ENCODE results near the gene TPST2.
A peak's percentile ranks its signal among the peaks of the same experiment; 100 is the strongest.

Gene TPST2

GRCh38 chr22:26553056-26553752 is 36.7 kb downstream of the TPST2 start:
- peak overlapping the region in 1 of 10 experiments; percentile 1; a peak in 1 of 20 replicates for H3K4me3 ChIP-seq

DNA sequence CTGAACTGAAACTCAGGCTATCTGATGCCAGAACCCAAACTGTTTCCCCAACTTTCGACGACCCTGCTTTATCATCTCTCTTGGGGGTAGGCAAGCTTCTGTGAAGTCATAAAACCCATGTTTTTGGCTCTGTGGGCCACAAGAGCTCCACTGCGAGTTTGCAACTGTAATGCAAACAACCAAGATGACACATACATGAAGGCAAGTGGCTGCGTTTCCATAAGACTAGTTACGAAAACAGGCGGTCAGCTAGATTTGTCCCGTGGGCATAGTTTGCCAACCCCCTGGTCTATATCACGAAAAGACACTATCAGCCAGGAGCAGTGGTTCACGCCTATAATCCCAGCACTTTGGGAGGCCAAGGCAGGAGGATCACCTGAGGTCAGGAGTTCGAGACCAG is 37.5 kb downstream of the TPST2 start:
- peaks cover 64 to 87% (median 72%) of the 10 kb centered on the region in 10 experiments for H3K4me1 ChIP-seq
- peak overlapping the region in 10 of 11 experiments; percentile 41 to 74 (median 68); a peak in 20 of 22 replicates for H3K4me2 ChIP-seq
- no peak overlapping the region for H3K4me3 ChIP-seq
- peak overlapping the region in 5 of 11 experiments; percentile 1 to 31 (median 9); a peak in 7 of 22 replicates for H3K9ac ChIP-seq
- H4K20me1 ChIP-seq, result peaks cover 0 to 88% (median 39%) of the 10 kb centered on the region in 11 experiments; a peak in 13 of 22 replicates
- peak overlapping the region in 9 of 11 experiments; percentile 34 to 64 (median 51); a peak in 15 of 22 replicates for H3K27ac ChIP-seq
- H3K27me3 ChIP-seq, result no peaks in the 10 kb centered on the region
- H3K9me3 ChIP-seq (replicated peaks in 1 of 11), result peaks cover 0 to 6% (median 0%) of the 10 kb centered on the region in 11 experiments; a peak in 6 of 22 replicates
- peak in 1 of 11 experiments; percentile 48; a peak in 1 of 22 replicates for TF ChIP-seq Cebpa-rat (IDR thresholded peaks at IDR 0.05)
- H3K36me3 ChIP-seq, result peaks cover 0 to 40% (median 14%) of the 10 kb centered on the region in 11 experiments; a peak in 15 of 22 replicates

More at GRCh38 chr22:26553056-26553752, 36.7 kb downstream of the TPST2 start:
- H3K9ac ChIP-seq, result peak overlapping the region in 7 of 11 experiments; percentile 4 to 40 (median 38); a peak in 4 of 22 replicates
- peak overlapping the region in 9 of 11 experiments; percentile 34 to 64 (median 51); a peak in 14 of 22 replicates for H3K27ac ChIP-seq
- peaks cover 58 to 81% (median 68%) of the 10 kb centered on the region in 10 experiments for H3K4me1 ChIP-seq
- H3K27me3 ChIP-seq, result no peaks in the 10 kb centered on the region
- H4K20me1 ChIP-seq, result peaks cover 0 to 93% (median 41%) of the 10 kb centered on the region in 11 experiments; a peak in 13 of 22 replicates
- TF ChIP-seq Cebpa-rat (IDR thresholded peaks at IDR 0.05), result no peak
- peaks cover 0 to 37% (median 12%) of the 10 kb centered on the region in 11 experiments; a peak in 14 of 22 replicates for H3K36me3 ChIP-seq
- H3K9me3 ChIP-seq (replicated peaks in 1 of 11), result no peaks in the 10 kb centered on the region
- H3K4me2 ChIP-seq, result peak overlapping the region; percentile 41 to 74 (median 68)

- Histone ChIP-seq H3K27ac (peak overlapping the region in 6 of 11 experiments; percentile 22 to 64 (median 40); a peak in 7 of 22 replicates), H3K4me3 (no peak overlapping the region), H3K9me3 (replicated peaks in 1 of 11) (peaks cover 0 to 9% (median 0%) of the 10 kb centered on the region in 11 experiments; a peak in 6 of 22 replicates), H4K20me1 (peaks cover 0 to 88% (median 31%) of the 10 kb centered on the region in 11 experiments; a peak in 13 of 22 replicates), H3K36me3 (peaks cover 0 to 34% (median 18%) of the 10 kb centered on the region in 11 experiments; a peak in 14 of 22 replicates), H3K27me3 (no peaks in the 10 kb centered on the region), H3K9ac (peak overlapping the region in 4 of 11 experiments; percentile 8 to 14 (median 12); a peak in 1 of 22 replicates), H3K4me2 (peak overlapping the region; percentile 39 to 74 (median 69); a peak in 21 of 22 replicates), H3K4me1 (peaks cover 73 to 88% (median 79%) of the 10 kb centered on the region in 10 experiments)
- TF ChIP-seq Cebpa-rat (IDR thresholded peaks at IDR 0.05), result no peak
These were observed 38.4 kb downstream of the TPST2 start for GRCh38 chr22:26551568-26551967.

GRCh38 chr22:26550498-26551033 is 39.4 kb downstream of the TPST2 start:
- 0 out of 22 replicates have a peak overlapping the region, but pooled peaks of 3 of the 11 experiments have one; percentile 11 to 16 (median 14) for H3K9ac ChIP-seq
- H3K27ac ChIP-seq, result peak overlapping the region in 4 of 11 experiments; percentile 12 to 64 (median 34); a peak in 5 of 22 replicates
- peaks cover 0 to 29% (median 16%) of the 10 kb centered on the region in 11 experiments; a peak in 14 of 22 replicates for H3K36me3 ChIP-seq
- peaks cover 83 to 96% (median 89%) of the 10 kb centered on the region in 10 experiments for H3K4me1 ChIP-seq
- peak overlapping the region; percentile 33 to 74 (median 69) for H3K4me2 ChIP-seq
- TF ChIP-seq Cebpa-rat (IDR thresholded peaks at IDR 0.05), result no peak
- H3K27me3 ChIP-seq, result no peaks in the 10 kb centered on the region
- peaks cover 0 to 88% (median 26%) of the 10 kb centered on the region in 11 experiments; a peak in 13 of 22 replicates for H4K20me1 ChIP-seq
- H3K4me3 ChIP-seq, result no peak overlapping the region
- H3K9me3 ChIP-seq (replicated peaks in 1 of 11), result peaks cover 0 to 9% (median 0%) of the 10 kb centered on the region in 11 experiments; a peak in 6 of 22 replicates

DNA sequence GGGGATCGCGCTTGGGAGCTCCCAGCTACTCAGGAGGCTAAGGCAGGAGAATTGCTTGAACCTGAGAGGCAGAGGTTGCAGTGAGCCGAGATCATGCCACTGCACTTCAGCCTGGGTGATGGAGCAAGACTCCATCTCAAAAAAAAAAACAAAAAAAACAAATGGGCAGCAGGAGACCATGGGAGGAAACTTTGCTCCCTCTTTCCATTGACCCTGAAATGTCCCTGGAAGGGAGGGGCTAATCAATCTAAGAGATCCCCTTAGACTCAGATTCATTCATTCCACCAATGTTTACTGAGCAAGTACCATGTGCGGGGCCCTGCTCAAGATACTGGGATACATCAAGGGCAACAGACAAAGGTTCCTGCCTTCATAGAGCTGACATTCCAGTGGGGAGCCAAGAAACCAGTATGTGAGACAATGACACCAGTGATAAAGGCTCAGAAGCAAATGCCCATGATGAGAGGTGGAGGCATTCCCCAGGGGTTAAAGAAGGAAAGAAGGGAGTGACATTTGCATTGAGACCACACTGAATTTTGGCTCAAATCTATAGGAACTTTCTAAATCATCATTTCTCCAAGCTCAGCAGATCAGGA is 39.9 kb downstream of the TPST2 start:
- peak overlapping the region in 3 of 11 experiments; percentile 12 to 64 (median 46); a peak in 3 of 22 replicates for H3K27ac ChIP-seq
- peaks cover 0 to 9% (median 0%) of the 10 kb centered on the region in 11 experiments; a peak in 6 of 22 replicates for H3K9me3 ChIP-seq (replicated peaks in 1 of 11)
- H3K27me3 ChIP-seq, result no peaks in the 10 kb centered on the region
- peak overlapping the region; percentile 33 to 74 (median 69) for H3K4me2 ChIP-seq
- peaks cover 0 to 84% (median 23%) of the 10 kb centered on the region in 11 experiments; a peak in 12 of 22 replicates for H4K20me1 ChIP-seq
- H3K4me1 ChIP-seq, result peaks cover 85 to 99% (median 93%) of the 10 kb centered on the region in 10 experiments
- H3K36me3 ChIP-seq, result peaks cover 0 to 24% (median 11%) of the 10 kb centered on the region in 11 experiments; a peak in 11 of 22 replicates
- 0 out of 22 replicates have a peak overlapping the region, but pooled peaks of 1 of the 11 experiments have one; percentile 11 for H3K9ac ChIP-seq
- H3K4me3 ChIP-seq, result no peak overlapping the region
- TF ChIP-seq Cebpa-rat (IDR thresholded peaks at IDR 0.05), result no peak

DNA sequence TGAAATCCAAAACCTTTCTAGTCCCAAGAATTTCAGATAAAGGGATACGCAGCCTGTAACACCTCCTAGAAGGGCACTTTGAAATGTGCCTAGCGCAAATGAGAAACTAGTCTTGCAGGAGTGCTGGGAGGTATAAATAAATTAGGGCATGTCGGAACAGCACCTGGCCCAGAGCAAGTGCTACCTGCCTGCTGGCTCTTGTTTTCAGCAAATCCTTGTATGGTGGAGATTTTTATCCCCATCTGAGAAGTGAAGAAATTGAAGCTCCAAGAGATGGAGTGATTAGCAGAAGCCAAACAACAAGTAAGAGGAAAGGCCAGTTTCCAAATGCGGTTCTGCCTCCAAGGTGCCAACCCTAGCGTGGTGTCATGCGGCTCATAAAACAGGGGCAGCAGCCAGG is 40.9 kb downstream of the TPST2 start:
- Histone ChIP-seq H3K4me1 (peaks cover 89 to 99% (median 93%) of the 10 kb centered on the region in 10 experiments), H3K9ac (no peak overlapping the region), H3K27ac (peak overlapping the region in 1 of 11 experiments; percentile 14; a peak in 1 of 22 replicates), H3K4me2 (peak overlapping the region in 10 of 11 experiments; percentile 12 to 60 (median 36); a peak in 12 of 22 replicates), H3K4me3 (no peak overlapping the region), H3K27me3 (no peaks in the 10 kb centered on the region), H4K20me1 (peaks cover 0 to 84% (median 22%) of the 10 kb centered on the region in 11 experiments; a peak in 11 of 22 replicates), H3K36me3 (peaks cover 0 to 31% (median 8%) of the 10 kb centered on the region in 11 experiments; a peak in 7 of 22 replicates), H3K9me3 (replicated peaks in 1 of 11) (peaks cover 0 to 9% (median 0%) of the 10 kb centered on the region in 11 experiments; a peak in 6 of 22 replicates)
- TF ChIP-seq Cebpa-rat (IDR thresholded peaks at IDR 0.05), result no peak

GRCh38 chr22:26548303-26548702 is 41.6 kb downstream of the TPST2 start:
- Histone ChIP-seq H3K4me3 (no peak overlapping the region), H3K4me1 (peaks cover 89 to 99% (median 93%) of the 10 kb centered on the region in 10 experiments), H3K9ac (no peak overlapping the region), H3K4me2 (peak overlapping the region; percentile 12 to 90 (median 41); a peak in 15 of 22 replicates), H3K27ac (no peak overlapping the region), H4K20me1 (peaks cover 0 to 79% (median 16%) of the 10 kb centered on the region in 11 experiments; a peak in 11 of 22 replicates), H3K9me3 (replicated peaks in 1 of 11) (peaks cover 0 to 9% (median 0%) of the 10 kb centered on the region in 11 experiments; a peak in 6 of 22 replicates), H3K27me3 (no peaks in the 10 kb centered on the region), H3K36me3 (peaks cover 0 to 31% (median 8%) of the 10 kb centered on the region in 11 experiments; a peak in 7 of 22 replicates)
- TF ChIP-seq Cebpa-rat (IDR thresholded peaks at IDR 0.05), result no peak

All from BLaER1 treated with 17β-estradiol and CSF1 and Interleukin-3, amounts not matched to agents 10 nM and 100 nM (cell line).